ENCODE data around the gene SFXN4.
"Not testable (repeated sequence)": the region's sequence is repeated elsewhere in the genome, so short reads cannot be mapped to it uniquely, and the experiment has no call there.

Gene SFXN4

DNA sequence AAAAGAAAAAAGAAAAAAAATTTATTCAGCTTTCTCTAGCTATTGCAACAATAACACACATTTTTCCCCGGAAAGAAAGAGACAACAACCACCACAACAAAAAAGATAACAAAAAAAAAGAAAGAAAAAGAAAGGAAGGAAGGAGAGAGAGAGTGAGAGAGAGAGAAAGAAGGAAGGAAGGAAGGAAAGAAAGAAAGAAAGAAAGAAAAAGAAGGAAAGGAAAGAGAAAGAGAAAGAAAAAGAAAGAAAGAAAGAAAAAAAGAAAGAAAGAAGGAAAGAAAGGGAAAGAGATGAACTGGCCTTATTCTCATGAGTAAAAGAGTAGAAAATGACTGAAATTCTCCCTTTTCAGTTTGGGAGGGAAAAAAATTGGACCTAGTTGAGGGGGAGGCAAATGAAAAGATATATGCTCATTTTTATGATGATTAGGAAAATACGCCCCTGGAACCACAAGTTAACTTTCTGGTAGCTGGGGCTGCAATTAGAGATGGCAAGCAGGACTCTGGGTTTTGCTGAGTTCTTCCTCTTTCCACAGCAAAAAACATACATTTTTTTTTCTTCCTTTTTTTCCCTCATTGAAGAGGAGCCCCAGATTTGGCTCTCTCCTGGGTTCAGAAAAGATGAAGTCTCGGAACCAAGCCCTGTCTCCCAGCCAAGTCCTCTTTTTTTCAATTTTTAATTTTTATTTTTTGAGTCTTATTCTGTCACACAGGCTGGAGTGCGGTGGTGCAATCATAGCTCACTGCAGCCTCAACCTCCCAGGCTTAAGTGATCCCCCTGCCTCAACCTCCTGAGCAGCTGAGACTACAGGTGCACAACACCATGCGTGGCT is 25.7 kb upstream of the SFXN4 start:
- no peak for DNase-seq (ENCODE audit: low spot score)

DNA sequence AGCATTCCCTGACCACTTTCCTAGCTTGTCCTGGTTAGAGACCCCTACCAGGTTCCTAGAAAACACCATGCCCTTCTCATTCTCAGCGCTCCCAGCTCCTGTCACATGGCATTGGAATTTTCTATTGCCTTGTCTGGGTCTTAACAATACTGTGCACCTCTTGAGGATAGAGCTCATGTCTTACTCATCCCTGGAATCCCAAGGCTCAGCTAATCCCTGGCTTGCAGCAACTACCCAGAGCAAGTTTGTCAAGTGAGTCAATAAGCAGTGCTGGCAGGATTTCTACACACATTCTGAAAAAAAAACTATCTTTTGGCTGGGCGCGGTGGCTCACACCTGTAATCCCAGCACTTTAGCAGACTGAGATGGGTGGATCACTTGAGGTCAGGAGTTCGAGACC is 24.8 kb upstream of the SFXN4 start:
- peak; percentile 87 for DNase-seq (ENCODE audit: low spot score)

DNA sequence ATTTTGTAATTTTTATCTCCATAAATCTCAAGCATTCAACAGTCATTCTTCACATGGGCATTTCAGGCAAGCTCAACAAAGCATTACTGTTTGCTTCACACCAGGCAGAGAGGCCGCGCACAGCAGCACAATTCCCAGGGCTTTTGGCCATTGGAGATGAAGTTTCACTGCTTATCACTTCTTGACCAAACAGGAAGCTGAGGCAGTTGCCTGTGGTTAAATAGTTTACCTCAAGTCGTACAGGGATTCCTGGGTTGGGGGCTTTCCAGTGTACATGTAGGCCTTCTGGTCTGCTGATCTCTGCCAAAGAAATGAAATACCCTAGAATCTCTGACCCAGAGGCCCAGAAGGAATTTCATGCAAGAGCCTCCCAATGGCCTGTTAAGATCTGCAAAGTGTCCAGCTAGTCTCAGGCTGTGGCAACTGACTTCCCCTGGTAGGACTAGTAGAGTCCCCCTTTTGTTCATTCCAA is 24.3 kb upstream of the SFXN4 start:
- no peak for DNase-seq (ENCODE audit: low spot score)

DNA sequence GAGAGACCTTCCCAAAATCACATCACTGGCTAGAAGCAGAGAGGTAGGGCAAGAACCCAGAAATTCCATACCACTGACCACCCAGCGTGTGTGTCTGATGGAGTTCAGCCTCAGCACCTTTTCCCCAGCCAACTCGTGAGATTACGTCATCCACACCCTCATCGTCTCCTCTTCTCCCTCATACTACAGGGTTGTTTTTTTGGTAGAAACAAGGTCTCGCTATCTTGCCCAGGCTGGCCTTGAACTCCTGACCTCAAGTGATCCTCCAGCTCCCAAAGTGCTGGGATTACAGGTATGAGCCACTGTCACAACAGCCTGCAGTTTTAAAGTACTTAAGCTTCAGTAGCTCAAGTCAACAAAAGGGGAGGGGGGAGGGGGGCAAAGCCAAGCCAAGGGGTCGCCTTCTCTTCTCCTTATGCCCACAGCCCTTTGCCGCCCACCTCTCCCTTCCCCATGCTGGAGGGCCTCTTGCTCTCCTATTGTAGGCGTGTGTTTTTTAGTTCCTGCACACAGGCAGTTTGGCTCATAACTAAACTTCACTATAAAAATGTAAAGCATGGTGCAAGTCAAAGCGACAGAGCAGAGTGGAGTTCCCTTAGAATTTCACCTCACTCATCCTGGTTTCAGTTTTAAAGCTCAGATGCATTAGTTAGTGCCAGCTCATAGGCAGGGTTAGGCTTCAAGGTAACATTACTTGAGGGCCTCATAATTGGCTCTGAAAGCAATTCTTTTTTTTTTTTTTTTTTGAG is 18.3 kb upstream of the SFXN4 start:
- DNase-seq (ENCODE audit: low spot score): no peak

DNA sequence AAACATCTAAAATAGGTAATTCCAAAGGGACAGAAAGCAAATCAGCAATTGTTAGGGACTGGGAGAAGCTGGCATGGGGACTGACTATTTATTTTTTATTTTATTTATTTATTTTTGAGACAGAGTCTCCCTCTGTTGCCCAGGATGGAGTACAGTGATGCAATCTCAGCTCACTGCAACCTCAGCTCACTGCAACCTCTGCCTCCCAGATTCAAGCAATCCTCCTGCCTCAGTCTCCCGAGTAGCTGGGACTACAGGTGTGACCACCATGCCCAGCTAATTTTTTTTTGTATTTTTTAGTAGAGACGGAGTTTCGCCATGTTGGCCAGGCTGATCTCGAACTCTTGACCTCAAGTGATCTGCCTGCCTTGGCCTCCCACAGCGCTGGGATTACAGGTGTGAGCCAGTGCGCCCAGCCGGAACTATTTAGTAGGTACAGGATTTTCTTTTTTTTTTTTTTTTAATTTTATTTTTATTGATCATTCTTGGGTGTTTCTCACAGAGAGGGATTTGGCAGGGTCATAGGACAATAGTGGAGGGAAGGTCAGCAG is 15.4 kb upstream of the SFXN4 start:
- DNase-seq (ENCODE audit: low spot score): not testable (repeated sequence)

DNA sequence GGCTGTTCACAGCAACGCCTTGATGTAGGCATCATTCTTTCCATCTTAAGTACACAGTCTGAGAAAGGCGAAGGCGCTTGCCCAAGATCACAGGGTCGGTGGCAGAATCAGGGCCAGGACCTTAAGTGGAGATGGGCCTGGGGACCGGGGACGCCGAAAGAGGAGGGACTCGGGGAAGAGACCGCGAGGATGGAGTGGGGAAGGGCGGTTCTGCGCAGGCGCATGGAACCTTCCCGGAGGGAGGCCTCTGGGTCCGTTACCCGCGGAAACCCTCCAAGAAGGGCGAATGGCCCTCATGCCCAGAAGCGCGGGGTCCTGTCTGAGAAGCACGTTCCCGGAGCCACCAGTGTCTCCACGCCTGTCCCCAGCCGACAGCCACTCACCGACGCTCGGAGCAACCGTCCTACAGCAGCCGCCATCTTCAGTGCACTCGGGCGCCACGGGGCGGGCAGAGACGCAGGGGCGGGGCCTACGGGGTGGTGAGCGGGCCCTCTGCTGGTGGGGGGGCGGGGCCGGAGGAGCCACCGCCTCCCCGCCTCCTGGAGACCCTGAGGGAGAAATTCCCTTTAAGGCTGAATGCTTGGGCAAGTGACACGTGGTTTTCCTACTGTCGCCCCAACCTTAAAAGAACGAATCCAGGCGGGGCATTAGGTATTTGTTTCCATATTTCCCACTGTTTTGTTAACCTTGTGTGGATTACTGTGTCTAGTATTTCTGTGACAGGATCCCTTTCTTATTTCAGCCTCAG is 13.0 kb upstream of the SFXN4 start, which contains the start of gene PRDX3:
TSS of gene PRDX3 (minus strand) at position 441 of the 748 bp plus-strand sequence. CDS start at position 419, 22 bp downstream.
- DNase-seq (ENCODE audit: low spot score): peak; percentile 87

DNA sequence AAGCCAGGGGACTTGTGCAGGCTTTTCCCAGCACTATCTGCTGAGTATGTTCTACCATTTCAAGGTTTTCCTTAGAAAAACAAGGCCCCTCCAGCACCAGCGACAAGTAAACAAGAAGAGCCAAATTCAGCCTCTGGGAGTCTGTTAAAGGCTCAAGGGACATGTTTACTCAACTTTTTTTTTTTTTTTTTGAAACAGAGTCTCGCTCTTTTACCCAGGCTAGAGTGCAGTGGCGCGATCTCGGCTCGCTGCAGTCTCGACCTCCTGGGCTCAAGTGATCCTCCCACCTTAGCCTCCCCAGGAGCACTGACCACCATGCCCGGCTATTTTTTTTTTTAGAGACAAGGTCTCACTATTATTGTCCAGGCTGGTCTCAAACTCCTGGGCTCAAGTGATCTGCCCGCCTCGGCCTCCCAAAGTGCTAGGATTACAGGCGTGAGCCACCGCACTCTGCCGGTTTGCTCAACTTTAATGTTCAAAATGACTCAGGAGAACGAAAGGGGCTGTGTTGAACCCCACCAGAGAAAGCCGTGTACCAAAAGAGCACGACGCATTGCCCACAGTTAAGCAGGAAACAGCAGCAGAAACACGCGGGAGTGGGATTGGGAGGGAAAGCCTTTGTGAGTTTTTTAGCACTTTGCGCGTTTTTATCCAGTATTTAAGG is 12.3 kb upstream of the SFXN4 start:
- no peak for DNase-seq (ENCODE audit: low spot score)

DNA sequence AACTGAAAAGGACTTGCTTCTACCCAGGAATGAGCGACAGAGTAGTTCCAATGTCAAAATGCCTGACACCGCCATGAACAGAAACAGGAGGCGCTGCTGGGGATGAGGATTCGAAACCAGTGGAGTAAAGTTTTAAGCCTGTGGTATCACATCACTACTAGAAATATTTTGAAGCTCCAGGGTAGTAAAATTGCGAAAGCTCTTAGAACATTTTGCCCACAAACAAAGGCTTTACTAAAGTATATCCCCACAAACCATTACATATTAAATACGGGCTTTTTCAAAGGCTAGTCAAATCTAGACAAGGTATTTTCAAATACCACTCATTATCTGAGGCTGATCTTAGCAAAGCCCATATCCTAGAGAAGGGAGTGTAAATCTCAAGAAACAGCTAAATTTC is 10.7 kb upstream of the SFXN4 start:
- no peak for DNase-seq (ENCODE audit: low spot score)

DNA sequence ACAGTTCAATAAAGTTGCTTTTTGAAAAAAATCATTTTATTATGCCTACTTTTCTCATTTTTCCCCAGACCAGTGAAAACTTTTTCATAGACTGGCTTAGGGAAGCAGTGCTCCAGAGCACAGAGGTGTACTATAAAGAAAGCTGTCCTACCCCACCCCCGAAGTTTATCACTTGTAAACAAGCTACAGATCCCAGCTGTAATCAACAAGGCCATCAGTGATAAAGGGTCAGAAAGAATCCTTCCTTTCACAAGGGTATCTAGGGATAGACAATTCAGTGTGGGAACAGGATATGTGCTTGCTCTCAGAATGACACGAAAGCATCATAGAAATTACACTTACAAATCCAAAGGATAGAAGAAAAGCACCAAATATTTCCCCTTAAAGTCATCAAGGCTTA is 8.6 kb upstream of the SFXN4 start:
- DNase-seq (ENCODE audit: low spot score): no peak

DNA sequence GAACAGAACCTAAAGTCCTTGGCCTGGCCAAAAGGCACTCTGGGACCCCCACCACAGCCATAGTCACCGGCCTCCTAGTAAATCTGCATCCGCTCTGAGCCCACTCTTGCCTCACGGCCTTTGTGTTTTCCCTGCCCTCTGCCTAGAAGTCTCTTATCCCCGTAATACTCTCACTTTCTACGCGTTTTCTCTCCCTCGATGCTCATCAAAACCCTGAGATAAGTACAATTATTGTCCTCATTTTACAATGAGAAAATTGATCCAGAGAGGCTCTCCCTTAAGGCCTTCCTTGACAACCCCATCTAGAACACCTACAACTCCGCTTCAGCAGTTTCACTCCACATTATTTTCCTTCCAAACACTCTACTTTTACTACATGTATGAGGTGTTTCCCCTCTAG is 1.5 kb upstream of the SFXN4 start:
- no peak for DNase-seq (ENCODE audit: low spot score)

DNA sequence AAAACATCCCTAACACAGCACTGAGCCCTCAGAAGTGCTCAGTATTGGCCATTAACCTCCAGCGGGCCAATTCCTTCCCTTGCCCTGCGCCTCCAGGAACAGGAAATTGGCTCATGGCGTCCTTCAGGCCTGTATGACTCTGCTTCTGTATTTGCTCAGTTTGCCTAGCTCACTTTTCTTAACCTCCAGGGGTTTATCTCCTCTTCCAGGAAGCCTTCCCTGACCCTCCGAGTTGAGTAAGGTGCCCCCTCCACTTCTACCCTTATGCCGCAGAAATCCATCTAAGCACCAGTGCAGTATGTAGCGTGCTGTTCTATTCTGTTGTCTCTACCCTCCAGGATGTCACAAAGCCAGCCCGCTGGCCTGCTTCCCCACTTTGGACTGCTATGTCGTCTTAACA is 1.1 kb upstream of the SFXN4 start:
- DNase-seq (ENCODE audit: low spot score): no peak

DNA sequence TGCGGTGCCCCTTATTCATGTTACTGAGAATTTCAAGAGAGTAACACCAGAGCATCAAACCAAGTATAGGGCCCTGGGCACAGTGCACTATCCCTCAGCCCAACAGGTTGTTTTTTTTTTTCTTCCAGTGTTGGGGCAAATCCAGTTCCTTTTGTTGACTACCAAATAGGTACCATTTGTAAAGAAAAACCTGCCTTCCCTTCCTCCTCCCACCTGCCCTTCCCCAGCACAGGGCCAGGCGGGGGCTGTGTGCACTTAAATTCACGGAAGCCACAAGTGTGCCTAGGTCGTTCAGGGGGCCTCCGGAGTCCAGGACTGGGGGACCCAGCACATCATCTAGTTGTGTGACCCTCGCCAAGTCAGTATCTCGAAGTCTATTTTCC is 595 bp upstream of the SFXN4 start:
- DNase-seq (ENCODE audit: low spot score): no peak

DNA sequence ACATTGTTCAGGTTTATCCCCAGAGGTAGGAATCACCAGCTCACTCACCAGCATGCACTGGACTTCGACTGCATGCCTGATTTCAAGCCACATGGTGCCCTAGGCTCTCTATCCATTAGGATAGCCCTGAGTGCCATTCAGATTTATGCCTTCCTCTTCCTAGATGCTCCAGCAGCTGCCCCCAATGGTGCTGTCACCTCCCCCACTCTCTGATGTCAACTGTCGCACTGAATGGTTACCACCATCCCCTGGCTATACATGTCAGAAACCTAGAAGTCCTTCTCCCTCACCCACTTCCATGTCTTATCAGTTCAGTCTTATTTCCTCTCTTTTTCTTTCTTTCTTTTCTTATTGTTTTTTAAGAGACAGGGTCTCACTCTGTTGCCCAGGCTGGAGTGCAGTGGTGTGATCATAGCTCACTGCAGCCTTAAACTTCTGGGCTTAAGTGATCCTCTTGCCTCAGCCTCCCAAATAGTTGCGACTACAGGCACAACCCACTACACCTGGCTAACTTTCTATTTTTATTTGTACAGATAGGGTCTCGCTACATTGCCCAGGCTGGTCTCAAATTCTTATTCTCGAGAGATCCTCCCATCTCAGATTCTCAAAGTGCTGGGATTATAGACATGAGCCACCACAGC is 2.9 kb downstream of the SFXN4 start:
- DNase-seq (ENCODE audit: low spot score): no peak

DNA sequence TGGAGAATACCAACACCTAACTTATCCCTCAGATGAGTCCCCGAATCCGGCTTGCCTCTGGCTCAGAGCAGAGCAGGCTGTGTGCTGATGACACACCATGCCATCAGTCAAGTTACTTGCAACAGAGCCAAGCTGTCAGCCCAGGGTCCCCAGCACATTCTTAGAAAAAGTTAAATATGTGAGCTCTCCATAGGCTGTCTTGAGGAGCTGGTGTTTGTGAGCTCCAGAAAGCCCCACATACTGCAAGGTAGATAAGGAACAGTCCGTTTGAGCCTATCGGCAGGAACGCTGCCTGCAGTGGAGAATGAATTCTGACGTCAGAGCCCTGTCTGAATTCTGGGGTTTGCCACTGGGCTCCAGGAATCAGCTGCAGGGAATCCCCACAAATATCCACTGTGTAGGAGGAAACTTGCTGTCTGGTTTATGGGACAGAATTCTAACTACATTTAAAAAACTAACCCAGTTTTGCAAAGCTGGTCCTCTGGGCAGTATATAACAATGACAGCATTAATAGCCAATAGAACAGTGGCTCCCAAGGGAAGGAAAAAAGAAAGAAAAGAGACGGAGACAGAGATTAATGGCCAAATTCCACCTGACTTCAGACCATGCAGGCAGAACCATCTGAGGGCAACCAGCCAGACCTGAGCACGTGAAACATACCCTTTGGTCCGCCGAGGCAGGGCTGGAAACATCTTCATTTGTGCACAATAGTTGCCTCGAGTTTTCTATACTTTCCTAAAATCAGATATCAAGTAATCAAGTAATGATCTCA is 3.6 kb downstream of the SFXN4 start:
- DNase-seq (ENCODE audit: low spot score): peak; percentile 41

DNA sequence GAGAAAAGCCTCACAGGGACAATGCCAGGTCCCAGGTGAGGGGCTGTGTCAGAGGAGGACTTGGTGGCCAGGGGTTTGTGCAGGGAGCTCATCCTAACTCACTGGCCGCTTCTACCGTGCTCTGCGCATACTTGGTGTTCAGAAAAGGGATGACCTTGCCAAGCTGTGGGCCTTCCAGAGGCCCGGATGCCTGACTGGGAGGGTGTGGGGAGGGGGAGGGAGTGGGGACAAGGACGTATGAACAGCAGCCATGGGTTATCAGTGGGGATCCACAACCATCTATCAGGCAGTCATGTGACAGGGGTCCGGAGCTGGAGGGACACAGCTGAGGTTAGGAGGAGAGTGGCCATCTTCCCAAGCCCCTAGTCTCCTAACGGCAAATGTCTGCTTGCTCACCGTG is 6.2 kb downstream of the SFXN4 start:
- DNase-seq (ENCODE audit: low spot score): no peak

DNA sequence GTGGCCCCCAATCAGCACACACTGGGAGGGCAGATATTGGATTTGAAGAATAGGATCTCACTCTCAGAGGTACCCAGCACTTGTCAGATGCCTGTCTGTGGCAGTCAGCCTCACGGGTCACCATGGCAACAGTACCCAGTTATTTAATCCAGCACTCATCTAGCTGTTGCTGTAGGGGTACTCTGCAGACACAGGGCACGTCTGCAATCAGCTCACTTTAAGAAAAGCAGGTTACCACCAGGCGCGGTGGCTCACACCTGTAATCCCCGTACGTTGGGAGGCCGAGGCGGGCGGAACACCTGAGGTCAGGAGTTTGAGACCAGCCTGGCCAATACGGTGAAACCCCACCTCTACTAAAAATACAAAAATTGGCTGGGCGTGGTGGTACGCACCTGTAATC is 11.9 kb downstream of the SFXN4 start:
- no peak for DNase-seq (ENCODE audit: low spot score)

DNA sequence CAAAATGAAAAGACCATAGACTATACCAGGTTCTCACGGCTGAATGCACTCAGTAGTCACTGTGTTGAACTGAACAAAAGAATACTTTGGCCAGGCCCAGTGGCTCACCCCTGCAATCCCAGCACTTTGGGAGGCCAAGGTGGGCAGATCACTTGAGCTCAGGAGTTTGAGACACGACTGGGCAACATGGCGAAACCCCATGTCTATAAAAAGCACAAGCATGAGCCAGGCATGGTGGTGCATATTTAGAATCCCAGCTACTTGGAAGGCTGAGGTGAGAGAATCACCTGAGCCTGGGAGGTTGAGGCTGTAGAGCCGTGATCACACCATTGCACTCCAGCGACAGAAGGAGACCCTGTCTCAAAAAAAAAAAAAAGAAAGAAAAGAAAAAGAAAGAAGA is 12.5 kb downstream of the SFXN4 start:
- no peak for DNase-seq (ENCODE audit: low spot score)

DNA sequence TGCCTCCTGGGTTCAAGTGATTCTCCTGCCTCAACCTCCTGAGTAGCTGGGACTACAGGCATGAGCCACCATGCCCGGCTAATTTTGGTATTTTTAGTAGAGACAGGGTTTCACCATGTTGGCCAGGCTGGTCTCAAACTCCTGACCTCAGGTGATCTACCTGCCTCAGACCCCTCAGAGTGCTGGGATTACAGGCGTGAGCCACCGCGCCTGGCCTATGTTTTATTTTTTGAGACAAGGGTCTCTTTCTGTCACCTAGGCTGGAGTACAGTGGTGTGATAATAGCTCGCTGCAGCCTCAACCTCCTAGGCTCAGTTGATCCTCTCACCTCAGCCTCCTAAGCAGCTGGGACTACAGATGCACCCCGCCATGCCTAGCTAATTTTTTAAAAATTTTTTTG is 13.9 kb downstream of the SFXN4 start:
- not testable (repeated sequence) for DNase-seq (ENCODE audit: low spot score)

DNA sequence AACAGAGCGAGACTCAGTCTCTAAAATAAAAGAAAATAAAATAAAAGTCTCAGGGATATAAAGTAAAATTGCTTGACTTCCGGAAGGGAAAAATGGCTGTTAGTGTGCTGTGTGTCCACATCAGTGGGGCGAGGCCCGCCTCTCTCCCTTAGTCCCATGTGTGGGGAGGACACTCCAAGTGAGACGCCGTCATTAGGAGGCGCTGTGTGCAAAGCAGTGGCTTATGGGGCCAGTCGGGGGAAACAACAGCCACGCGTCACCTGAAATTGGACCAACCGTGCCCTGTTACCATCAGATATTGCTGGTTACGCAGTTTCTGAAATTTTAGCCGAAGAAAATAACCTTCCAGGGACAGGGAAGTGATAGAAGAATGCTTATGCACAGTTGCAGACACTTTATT is 15.8 kb downstream of the SFXN4 start:
- no peak for DNase-seq (ENCODE audit: low spot score)

DNA sequence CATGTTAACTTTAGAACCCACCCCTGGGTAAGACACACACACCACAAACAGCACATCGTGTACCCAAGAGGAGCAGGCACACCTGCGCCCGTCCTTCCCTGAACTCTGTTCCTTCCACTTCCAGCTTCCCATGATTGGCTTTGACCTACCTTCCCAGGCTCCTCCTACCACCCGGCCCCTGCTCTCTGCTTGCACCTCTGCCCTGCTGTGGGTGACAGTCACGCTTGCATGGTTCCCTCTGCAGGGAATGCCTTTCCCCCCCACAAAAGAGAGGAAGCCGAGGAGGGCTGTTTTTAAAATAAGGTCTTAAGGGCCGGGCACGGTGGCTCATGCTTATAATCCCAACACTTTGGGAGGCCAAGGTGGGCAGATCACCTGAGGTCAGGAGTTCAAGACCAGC is 16.4 kb downstream of the SFXN4 start:
- no peak for DNase-seq (ENCODE audit: low spot score)

DNA sequence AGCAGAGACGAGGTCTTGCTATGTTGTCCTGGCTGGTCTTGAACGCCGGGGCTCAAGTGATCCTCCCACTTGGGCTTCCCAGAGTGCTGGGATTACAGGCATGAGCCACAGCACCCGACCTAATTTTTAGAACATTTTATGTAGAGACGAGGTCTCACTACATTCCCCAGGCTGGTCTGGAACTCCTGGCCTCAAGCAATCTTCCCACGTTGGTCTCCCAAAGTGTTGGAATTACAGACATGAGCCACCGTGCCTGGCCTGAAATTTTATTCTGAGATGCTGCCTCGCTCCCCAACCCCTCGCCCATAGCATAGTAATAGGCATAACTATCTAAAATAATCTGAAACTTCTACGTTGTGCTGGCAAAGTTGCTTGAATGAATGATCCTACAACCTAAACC is 21.9 kb downstream of the SFXN4 start:
- DNase-seq (ENCODE audit: low spot score): no peak
